BE2C (cell line): ENCODE measurements around the gene SLC9C1.

ENCODE experiments used
- DNase-seq: peaks from one replicate; pipeline ENCODE4 v3.0.0-alpha.2; 2020
- H3K27me3 ChIP-seq: fragments of 250-450 bp; sonication (Bioruptor Pico); 2 replicates; pipeline ENCODE4 v1.5.1; 2020; ENCODE audit warnings: mild to moderate bottlenecking
- H3K36me3 ChIP-seq: fragments of 250-450 bp; sonication (Bioruptor Pico); 2 replicates; pipeline ENCODE4 v1.5.1; 2020; ENCODE audit warnings: mild to moderate bottlenecking
- H3K4me1 ChIP-seq: fragments of 250-450 bp; sonication (Bioruptor Pico); 2 replicates; pipeline ENCODE4 v1.5.1; 2020
- H3K4me3 ChIP-seq: 2 replicates; pipeline ENCODE4 v1.5.1; 2011; ENCODE audit warnings: low read depth, low read length
- H3K9me3 ChIP-seq: fragments of 250-450 bp; sonication (Bioruptor Pico); 2 replicates; pipeline ENCODE4 v1.5.1; 2020
- TF ChIP-seq, protein P1 (sequence below): IDR thresholded peaks from 2 replicates; pipeline ENCODE4 v1.5.1; 2012; ENCODE audit warnings: mild to moderate bottlenecking, low read depth, low read length

Gene SLC9C1

DNA sequence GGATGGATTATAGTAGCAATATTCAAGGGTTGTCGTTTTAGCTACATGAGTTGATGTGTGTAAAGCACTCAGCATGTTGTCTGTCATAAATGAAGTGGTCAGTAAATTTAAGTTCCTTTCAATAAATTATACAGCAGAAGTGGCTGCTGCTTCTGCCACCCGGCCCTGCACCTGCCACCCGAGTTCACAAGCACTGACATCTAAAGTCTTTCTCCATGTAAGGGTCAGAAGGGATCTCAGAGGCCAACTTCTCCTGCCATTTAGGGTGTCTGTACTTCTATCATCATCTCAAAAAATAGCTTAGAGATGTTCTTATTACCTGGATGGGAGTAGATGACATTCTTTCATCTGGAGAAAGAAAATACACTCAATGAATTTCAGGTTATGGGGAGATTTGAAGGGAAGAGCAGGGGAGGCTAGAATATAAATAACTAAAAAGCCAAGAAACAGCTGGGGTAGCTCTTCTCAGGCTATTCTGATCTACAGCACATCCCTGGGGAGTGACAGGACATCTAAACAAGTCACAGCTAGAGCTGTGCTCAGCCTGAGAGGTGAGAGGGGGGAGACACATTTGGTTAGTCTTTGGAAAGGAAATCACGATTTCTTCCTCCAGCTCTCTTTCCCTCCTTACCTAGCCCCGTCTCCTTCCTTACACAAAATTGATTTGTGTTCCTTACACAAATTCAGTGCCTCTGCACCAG lies 169.0 kb downstream of the SLC9C1 start:
- TF ChIP-seq, protein P1, sequence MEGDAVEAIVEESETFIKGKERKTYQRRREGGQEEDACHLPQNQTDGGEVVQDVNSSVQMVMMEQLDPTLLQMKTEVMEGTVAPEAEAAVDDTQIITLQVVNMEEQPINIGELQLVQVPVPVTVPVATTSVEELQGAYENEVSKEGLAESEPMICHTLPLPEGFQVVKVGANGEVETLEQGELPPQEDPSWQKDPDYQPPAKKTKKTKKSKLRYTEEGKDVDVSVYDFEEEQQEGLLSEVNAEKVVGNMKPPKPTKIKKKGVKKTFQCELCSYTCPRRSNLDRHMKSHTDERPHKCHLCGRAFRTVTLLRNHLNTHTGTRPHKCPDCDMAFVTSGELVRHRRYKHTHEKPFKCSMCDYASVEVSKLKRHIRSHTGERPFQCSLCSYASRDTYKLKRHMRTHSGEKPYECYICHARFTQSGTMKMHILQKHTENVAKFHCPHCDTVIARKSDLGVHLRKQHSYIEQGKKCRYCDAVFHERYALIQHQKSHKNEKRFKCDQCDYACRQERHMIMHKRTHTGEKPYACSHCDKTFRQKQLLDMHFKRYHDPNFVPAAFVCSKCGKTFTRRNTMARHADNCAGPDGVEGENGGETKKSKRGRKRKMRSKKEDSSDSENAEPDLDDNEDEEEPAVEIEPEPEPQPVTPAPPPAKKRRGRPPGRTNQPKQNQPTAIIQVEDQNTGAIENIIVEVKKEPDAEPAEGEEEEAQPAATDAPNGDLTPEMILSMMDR = no peak
- Histone ChIP-seq H3K4me1 (peaks cover 11% of the 10 kb centered on the region; the same call in 1 of the 2 replicates), H3K4me3 (no peak overlapping the region), H3K36me3 (no peaks in the 10 kb centered on the region), H3K9me3 (no peaks in the 10 kb centered on the region), H3K27me3 (no peaks in the 10 kb centered on the region)
- DNase-seq = no peak

DNA sequence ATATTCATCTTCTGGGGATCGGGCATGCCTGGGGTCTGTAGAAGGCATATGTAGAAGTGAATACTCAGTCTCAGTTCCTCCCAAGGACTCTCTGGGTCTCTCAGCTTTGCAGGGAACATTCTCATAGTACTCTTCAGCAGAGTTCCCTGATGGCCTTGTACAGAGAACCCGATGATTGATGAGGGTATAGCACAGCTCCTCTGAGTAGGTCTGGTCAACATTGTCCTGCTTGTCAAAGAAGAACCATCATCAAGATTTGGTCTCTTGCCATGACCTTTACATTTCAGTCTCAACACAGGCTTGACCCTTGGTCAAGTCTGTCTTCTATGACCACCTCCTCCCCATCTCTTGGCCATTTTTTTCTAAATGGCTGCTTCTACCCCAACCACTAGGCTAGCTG lies 170.5 kb downstream of the SLC9C1 start:
- no peaks in the 10 kb centered on the region for H3K9me3 ChIP-seq
- H3K36me3 ChIP-seq = no peaks in the 10 kb centered on the region
- DNase-seq = no peak
- H3K27me3 ChIP-seq = no peaks in the 10 kb centered on the region
- H3K4me1 ChIP-seq = peaks cover 10% of the 10 kb centered on the region; the same call in 1 of the 2 replicates
- TF ChIP-seq, protein P1 = no peak
- H3K4me3 ChIP-seq = no peak overlapping the region

DNA sequence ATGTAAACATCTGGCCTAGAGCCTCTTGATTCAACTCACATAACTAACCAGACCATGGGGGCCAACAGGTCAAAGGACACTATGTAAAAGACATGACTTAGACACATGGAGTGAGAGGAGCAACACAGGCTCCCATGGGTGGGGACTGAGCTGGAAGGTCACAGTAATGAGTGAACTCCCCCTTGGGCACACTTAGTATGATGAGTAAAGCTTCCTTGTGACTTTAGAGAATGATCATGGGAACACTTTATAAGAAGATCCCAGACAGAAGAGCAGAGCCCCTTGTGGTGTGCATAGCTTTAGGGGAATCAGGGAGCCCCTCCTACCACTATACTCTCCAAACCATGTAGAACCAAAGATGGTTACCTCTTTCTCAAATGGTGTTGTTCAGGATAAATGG lies 171.1 kb downstream of the SLC9C1 start:
- H3K27me3 ChIP-seq = no peaks in the 10 kb centered on the region
- no peak for DNase-seq
- no peaks in the 10 kb centered on the region for H3K9me3 ChIP-seq
- peaks cover 6% of the 10 kb centered on the region; the same call in 1 of the 2 replicates for H3K4me1 ChIP-seq
- TF ChIP-seq, protein P1 = no peak
- H3K36me3 ChIP-seq = no peaks in the 10 kb centered on the region
- no peak overlapping the region for H3K4me3 ChIP-seq

DNA sequence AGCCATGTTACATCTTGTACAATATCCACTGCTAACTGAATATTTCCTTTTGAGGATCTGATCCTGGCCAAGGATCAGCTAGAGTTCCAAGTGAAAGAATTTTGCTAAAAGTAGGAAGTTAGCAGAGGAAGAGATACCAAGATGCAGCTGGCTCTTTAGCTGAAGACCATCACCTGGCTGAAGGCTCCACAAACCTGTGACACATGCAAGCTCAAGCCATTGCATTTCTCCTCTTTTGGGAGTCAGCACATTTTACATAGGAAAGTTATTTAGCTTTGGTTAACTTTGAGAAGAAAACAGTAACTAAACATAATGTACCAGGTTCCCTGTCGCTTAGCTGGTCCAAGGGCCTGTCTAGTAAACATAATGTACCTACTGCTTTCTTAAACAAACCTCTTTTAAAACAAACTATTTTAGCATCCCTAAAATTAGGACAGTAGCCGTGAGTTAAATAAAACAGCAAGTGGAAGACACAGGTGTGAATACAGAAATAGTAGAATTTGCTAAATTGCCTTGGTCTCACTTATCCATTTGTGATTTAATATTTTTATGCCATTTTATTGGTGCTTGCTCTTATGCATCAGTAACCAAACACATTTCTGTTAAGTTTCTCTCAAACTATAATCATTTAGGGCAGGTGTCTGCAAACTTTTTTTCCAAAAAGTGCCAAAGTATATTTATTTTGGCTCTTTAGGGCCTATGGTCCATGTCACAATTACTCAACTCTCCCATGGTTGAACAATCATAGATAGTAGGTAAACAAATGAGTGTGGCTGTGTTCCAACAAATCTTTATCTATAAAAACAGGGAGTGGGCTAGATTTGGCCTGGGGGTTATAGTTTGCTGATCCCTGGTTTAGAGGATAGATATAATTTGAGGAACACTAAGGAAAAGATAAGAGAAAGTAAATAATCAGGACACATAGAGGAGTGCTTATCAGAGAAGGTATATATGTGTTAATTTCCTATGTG lies 172.2 kb downstream of the SLC9C1 start:
- Histone ChIP-seq H3K9me3 (no peaks in the 10 kb centered on the region), H3K4me3 (no peak overlapping the region), H3K4me1 (no peaks in the 10 kb centered on the region), H3K27me3 (no peaks in the 10 kb centered on the region), H3K36me3 (no peaks in the 10 kb centered on the region)
- DNase-seq = no peak
- TF ChIP-seq, protein P1 = no peak

DNA sequence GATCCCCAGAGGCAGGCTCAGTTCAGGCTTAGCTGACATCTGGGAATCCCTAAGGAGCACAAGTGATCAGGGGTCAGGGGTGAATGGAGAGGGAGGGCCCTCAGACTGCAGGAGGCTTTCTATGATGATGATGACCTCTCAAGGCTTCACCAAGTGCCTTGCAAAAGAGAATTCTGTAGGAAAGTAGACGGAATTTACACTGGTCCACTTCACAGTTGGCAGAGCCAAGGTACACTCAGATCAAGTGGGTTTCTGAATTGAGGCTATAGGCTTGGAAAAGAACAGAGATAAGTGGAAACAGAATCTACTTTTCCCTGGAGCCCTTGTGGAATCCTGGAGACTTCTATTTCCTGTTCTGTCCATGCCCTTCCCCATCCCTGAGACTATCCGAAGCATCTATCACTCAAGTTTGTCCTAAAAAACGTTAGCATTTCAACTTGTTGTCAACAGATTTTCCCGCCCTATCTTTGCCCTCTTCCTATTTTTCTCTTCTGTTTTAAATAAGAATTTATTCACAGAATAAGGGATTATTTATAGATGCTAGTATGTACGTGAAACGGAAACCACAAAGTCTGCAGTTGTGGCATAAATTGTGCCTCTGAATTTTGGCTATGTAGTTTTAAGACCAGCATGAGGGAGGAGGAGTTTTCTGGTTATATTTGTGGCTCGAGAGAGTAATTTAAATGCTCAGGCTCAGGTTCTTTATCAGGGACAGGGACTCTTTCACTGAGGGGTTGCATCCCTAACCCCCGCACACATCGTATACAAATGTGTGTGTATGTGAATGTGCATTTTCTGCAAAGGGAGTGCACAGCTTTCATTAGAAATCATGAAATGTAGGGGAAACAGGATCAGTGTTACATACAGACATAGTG lies 173.8 kb downstream of the SLC9C1 start:
- no peak for DNase-seq
- no peak overlapping the region for H3K4me3 ChIP-seq
- no peaks in the 10 kb centered on the region for H3K9me3 ChIP-seq
- H3K4me1 ChIP-seq = no peaks in the 10 kb centered on the region
- H3K36me3 ChIP-seq = no peaks in the 10 kb centered on the region
- H3K27me3 ChIP-seq = no peaks in the 10 kb centered on the region
- TF ChIP-seq, protein P1 = no peak
